ENCODE measurements around the gene TET3.

- TF ChIP-seq EZH2 (IDR thresholded peaks at IDR 0.05; ENCODE audit: low read depth, unreplicated experiment), result no peak
- TF ChIP-seq, protein P1, sequence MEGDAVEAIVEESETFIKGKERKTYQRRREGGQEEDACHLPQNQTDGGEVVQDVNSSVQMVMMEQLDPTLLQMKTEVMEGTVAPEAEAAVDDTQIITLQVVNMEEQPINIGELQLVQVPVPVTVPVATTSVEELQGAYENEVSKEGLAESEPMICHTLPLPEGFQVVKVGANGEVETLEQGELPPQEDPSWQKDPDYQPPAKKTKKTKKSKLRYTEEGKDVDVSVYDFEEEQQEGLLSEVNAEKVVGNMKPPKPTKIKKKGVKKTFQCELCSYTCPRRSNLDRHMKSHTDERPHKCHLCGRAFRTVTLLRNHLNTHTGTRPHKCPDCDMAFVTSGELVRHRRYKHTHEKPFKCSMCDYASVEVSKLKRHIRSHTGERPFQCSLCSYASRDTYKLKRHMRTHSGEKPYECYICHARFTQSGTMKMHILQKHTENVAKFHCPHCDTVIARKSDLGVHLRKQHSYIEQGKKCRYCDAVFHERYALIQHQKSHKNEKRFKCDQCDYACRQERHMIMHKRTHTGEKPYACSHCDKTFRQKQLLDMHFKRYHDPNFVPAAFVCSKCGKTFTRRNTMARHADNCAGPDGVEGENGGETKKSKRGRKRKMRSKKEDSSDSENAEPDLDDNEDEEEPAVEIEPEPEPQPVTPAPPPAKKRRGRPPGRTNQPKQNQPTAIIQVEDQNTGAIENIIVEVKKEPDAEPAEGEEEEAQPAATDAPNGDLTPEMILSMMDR (conservative IDR thresholded peaks at IDR 0.05; ENCODE audit: low read depth in 2 of 2), result no peak
Observed at GRCh38 chr2:74026687-74027241, 42.1 kb downstream of the TET3 start.
